Liver (tissue), 9 donors: ENCODE results near the gene NOSIP. TPM values are rescaled to one million over a fixed set of nuclear protein-coding genes. Genes with fewer than 3 reads are reported as not detected.
A peak's percentile ranks its signal among the peaks of the same experiment; 100 is the strongest.

Experiments used
- DNase-seq: peaks from one replicate; pipeline ENCODE4 v3.0.0-alpha.2; 2017; ENCODE audit warnings: low spot score
- H3K27ac ChIP-seq, 2 donors: one replicate each; pipeline ENCODE4 v1.7.0; 2013; ENCODE audit warnings: inconsistent platforms in 2 of 2, low read length in 2 of 2, control low read depth in 1 of 2, low read depth in 1 of 2, mild to moderate bottlenecking in 1 of 2
- H3K27me3 ChIP-seq, 4 donors: one replicate each; pipeline versions ENCODE4 v1.6.1 to v1.7.0; 2013; ENCODE audit warnings: low read length in 3 of 4, inconsistent platforms in 1 of 4, mild to moderate bottlenecking in 1 of 4, moderate library complexity in 1 of 4; ENCODE audit not compliant: control insufficient read depth in 4 of 4, insufficient read depth in 4 of 4
- H3K36me3 ChIP-seq, 4 donors: one replicate each; pipeline versions ENCODE4 v1.6.1 to v1.7.0; 2013; ENCODE audit warnings: low read length in 3 of 4, mild to moderate bottlenecking in 3 of 4, low read depth in 1 of 4, moderate library complexity in 1 of 4; ENCODE audit not compliant: control insufficient read depth in 4 of 4, insufficient read depth in 3 of 4
- H3K4me1 ChIP-seq, 4 donors: one replicate each; pipeline versions ENCODE4 v1.6.1 to v1.7.0; 2013; ENCODE audit warnings: low read length in 3 of 4, mild to moderate bottlenecking in 3 of 4, moderate library complexity in 1 of 4; ENCODE audit not compliant: control insufficient read depth in 4 of 4, insufficient read depth in 4 of 4
- H3K4me3 ChIP-seq, 3 donors: one replicate each; pipeline versions ENCODE4 v1.6.1 to v1.7.0; 2013; ENCODE audit warnings: low read length in 3 of 3, control low read depth in 1 of 3, low read depth in 1 of 3, mild to moderate bottlenecking in 1 of 3
- H3K9ac ChIP-seq, 2 donors: one replicate each; pipeline ENCODE4 v1.7.0; 2013; ENCODE audit warnings: low read length in 2 of 2, mild to moderate bottlenecking in 2 of 2, moderate library complexity in 2 of 2, control low read depth in 1 of 2, low read depth in 1 of 2
- H3K9me3 ChIP-seq, 4 donors: one replicate each; pipeline versions ENCODE4 v1.6.1 to v1.7.0; 2013; ENCODE audit warnings: low read length in 3 of 4; ENCODE audit not compliant: control insufficient read depth in 4 of 4
- EGR1 ChIP-seq, 2 donors: IDR thresholded peaks; 2 replicates each; pipeline ENCODE4 v1.6.1; 2016 to 2018; ENCODE audit warnings: antibody characterized with exemption in 2 of 2, low read depth in 2 of 2
- FOXA1 ChIP-seq: IDR thresholded peaks from 2 replicates; pipeline ENCODE4 v1.6.1; 2016; ENCODE audit warnings: antibody characterized with exemption
- FOXA2 ChIP-seq: IDR thresholded peaks from 2 replicates; pipeline ENCODE4 v1.6.1; 2016; ENCODE audit warnings: antibody characterized with exemption
- GABPA ChIP-seq, 2 donors: IDR thresholded peaks in 1 of 2; conservative IDR thresholded peaks in 1 of 2; 2 replicates each; pipeline ENCODE4 v1.6.1; 2016; ENCODE audit warnings: antibody characterized with exemption in 2 of 2, mild to moderate bottlenecking in 1 of 2, moderate library complexity in 1 of 2
- HNF4A ChIP-seq, 2 donors: conservative IDR thresholded peaks; 2 replicates each; pipeline ENCODE4 v1.6.1; 2016; ENCODE audit warnings: antibody characterized with exemption in 2 of 2, mild to moderate bottlenecking in 2 of 2
- HNF4G ChIP-seq: IDR thresholded peaks from 2 replicates; pipeline ENCODE4 v1.6.1; 2016; ENCODE audit warnings: antibody characterized with exemption
- JUND ChIP-seq, 2 donors: IDR thresholded peaks; 2 replicates each; pipeline ENCODE4 v1.6.1; 2016; ENCODE audit warnings: antibody characterized with exemption in 2 of 2
- RAD21 ChIP-seq, 2 donors: IDR thresholded peaks; 2 replicates each; pipeline ENCODE4 v1.6.1; 2016; ENCODE audit warnings: antibody characterized with exemption in 2 of 2, mild to moderate bottlenecking in 2 of 2
- RXRA ChIP-seq, 2 donors: IDR thresholded peaks; 2 replicates each; pipeline ENCODE4 v1.6.1; 2017 to 2018; ENCODE audit warnings: antibody characterized with exemption in 2 of 2, mild to moderate bottlenecking in 1 of 2
- SP1 ChIP-seq: IDR thresholded peaks from 2 replicates; pipeline ENCODE4 v1.6.1; 2018; ENCODE audit warnings: antibody characterized with exemption, mild to moderate bottlenecking
- TAF1 ChIP-seq: conservative IDR thresholded peaks from 2 replicates; pipeline ENCODE4 v1.6.1; 2016; ENCODE audit warnings: antibody characterized with exemption, mild to moderate bottlenecking
- YY1 ChIP-seq: IDR thresholded peaks from 2 replicates; pipeline ENCODE4 v1.6.1; 2016; ENCODE audit warnings: antibody characterized with exemption, mild to moderate bottlenecking
- WGBS: extraction: QIAGEN DNeasy Blood & Tissue Kit; methylation state at CpG from one replicate; pipeline ENCODE4 v1.1.7; 2013; 5-methylcytosine and 5-hydroxymethylcytosine counted together
- polyA plus RNA-seq, 2 donors: library from polyadenylated mRNA; stranded (reverse) in 1 of 2; unstranded in 1 of 2; fragments of 200-250 nt in 1 of 2; fragments of >200 nt in 1 of 2; fragmentation: Nextera tagmentation in 1 of 2; extraction: Ambion mirVana in 1 of 2; gene quantifications; one replicate each; pipeline versions ENCODE4 v1.2.1 to v1.2.3, GENCODE V29; 2013 to 2015
- total RNA-seq, 2 donors: library from RNA; depleted of rRNA; stranded (reverse); fragments of >200 nt; gene quantifications; one replicate each; pipeline ENCODE4 v1.2.3, GENCODE V29; 2014
- TF ChIP-seq, protein P1 (sequence below): IDR thresholded peaks from 2 replicates; pipeline ENCODE4 v1.6.1; 2016; ENCODE audit warnings: antibody characterized with exemption
- TF ChIP-seq, protein P2 (sequence below): fragments of 150-350 bp; IDR thresholded peaks from 2 replicates; pipeline ENCODE4 v1.5.1; 2017; ENCODE audit warnings: improper control_type of control experiment, low read depth, low read length; ENCODE audit not compliant: missing input control
- TF ChIP-seq, protein P3 (sequence below): IDR thresholded peaks from 2 replicates; pipeline ENCODE4 v1.6.1; 2016; ENCODE audit warnings: antibody characterized with exemption
- TF ChIP-seq, protein P4 (sequence below): IDR thresholded peaks from 2 replicates; pipeline ENCODE4 v1.6.1; 2016; ENCODE audit warnings: antibody characterized with exemption
- TF ChIP-seq, protein P5 (sequence below): IDR thresholded peaks from 2 replicates; pipeline ENCODE4 v1.6.1; 2016; ENCODE audit warnings: antibody characterized with exemption, mild to moderate bottlenecking
- donor health status: healthy.
- donor health status: healthy.
- donor health status: healthy.
- donor health status: healthy.
- donor health status: healthy.

The NOSIP gene
- total and polyA plus RNA-seq, 4 donors, result 19.3 to 45.2 (median 30.5) TPM

DNA sequence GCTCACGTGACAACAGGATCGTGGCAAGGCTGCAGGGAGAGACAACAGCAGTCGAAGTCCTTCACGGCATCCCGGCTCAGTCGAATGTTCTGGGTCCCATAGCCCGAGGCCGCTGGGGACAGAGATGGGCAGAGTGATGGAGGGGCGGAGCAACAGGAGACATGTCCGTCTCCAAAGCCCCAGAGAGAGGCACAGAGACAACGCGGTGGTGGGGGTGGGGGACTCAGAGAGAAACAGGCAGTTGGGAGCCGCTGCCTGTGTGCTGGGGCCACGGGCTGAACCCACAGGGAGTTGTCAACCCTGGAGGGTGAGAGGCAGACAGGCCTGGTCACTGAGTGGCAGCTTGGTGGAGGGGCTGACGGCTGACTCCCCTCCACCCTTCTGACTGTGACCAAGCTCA lies 20.4 kb downstream of the NOSIP start:
- WGBS, result 76% methylated on average over 15 of the region's 15 CpGs
- H3K9ac ChIP-seq, result no peak overlapping the region
- H3K36me3 ChIP-seq, result peaks cover 5 to 36% (median 15%) of the 10 kb centered on the region in 4 donors
- H3K9me3 ChIP-seq, result no peaks in the 10 kb centered on the region
- peaks cover 0 to 10% (median 4%) of the 10 kb centered on the region in 4 donors for H3K4me1 ChIP-seq
- TF ChIP-seq YY1, result no peak
- no peak for TF ChIP-seq EGR1 (IDR thresholded peaks at IDR 0.05; ENCODE audit: low read depth in 2 of 2)
- TF ChIP-seq, protein P1, sequence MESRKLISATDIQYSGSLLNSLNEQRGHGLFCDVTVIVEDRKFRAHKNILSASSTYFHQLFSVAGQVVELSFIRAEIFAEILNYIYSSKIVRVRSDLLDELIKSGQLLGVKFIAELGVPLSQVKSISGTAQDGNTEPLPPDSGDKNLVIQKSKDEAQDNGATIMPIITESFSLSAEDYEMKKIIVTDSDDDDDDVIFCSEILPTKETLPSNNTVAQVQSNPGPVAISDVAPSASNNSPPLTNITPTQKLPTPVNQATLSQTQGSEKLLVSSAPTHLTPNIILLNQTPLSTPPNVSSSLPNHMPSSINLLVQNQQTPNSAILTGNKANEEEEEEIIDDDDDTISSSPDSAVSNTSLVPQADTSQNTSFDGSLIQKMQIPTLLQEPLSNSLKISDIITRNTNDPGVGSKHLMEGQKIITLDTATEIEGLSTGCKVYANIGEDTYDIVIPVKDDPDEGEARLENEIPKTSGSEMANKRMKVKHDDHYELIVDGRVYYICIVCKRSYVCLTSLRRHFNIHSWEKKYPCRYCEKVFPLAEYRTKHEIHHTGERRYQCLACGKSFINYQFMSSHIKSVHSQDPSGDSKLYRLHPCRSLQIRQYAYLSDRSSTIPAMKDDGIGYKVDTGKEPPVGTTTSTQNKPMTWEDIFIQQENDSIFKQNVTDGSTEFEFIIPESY, result no peak
- TF ChIP-seq, protein P2, sequence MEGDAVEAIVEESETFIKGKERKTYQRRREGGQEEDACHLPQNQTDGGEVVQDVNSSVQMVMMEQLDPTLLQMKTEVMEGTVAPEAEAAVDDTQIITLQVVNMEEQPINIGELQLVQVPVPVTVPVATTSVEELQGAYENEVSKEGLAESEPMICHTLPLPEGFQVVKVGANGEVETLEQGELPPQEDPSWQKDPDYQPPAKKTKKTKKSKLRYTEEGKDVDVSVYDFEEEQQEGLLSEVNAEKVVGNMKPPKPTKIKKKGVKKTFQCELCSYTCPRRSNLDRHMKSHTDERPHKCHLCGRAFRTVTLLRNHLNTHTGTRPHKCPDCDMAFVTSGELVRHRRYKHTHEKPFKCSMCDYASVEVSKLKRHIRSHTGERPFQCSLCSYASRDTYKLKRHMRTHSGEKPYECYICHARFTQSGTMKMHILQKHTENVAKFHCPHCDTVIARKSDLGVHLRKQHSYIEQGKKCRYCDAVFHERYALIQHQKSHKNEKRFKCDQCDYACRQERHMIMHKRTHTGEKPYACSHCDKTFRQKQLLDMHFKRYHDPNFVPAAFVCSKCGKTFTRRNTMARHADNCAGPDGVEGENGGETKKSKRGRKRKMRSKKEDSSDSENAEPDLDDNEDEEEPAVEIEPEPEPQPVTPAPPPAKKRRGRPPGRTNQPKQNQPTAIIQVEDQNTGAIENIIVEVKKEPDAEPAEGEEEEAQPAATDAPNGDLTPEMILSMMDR, result no peak
- no peak for TF ChIP-seq SP1
- TF ChIP-seq, protein P3, sequence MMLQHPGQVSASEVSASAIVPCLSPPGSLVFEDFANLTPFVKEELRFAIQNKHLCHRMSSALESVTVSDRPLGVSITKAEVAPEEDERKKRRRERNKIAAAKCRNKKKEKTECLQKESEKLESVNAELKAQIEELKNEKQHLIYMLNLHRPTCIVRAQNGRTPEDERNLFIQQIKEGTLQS, result no peak
- no peak for TF ChIP-seq FOXA2
- TF ChIP-seq RXRA (IDR thresholded peaks at IDR 0.05), result no peak
- TF ChIP-seq JUND (IDR thresholded peaks at IDR 0.05), result no peak
- TF ChIP-seq, protein P4, sequence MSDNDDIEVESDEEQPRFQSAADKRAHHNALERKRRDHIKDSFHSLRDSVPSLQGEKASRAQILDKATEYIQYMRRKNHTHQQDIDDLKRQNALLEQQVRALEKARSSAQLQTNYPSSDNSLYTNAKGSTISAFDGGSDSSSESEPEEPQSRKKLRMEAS, result no peak
- TF ChIP-seq GABPA (IDR thresholded peaks at IDR 0.05 in 1 of 2, conservative IDR thresholded peaks at IDR 0.05 in 1 of 2), result no peak
- no peak for TF ChIP-seq FOXA1
- no peak for TF ChIP-seq HNF4G
- TF ChIP-seq RAD21 (IDR thresholded peaks at IDR 0.05), result no peak
- TF ChIP-seq, protein P5, sequence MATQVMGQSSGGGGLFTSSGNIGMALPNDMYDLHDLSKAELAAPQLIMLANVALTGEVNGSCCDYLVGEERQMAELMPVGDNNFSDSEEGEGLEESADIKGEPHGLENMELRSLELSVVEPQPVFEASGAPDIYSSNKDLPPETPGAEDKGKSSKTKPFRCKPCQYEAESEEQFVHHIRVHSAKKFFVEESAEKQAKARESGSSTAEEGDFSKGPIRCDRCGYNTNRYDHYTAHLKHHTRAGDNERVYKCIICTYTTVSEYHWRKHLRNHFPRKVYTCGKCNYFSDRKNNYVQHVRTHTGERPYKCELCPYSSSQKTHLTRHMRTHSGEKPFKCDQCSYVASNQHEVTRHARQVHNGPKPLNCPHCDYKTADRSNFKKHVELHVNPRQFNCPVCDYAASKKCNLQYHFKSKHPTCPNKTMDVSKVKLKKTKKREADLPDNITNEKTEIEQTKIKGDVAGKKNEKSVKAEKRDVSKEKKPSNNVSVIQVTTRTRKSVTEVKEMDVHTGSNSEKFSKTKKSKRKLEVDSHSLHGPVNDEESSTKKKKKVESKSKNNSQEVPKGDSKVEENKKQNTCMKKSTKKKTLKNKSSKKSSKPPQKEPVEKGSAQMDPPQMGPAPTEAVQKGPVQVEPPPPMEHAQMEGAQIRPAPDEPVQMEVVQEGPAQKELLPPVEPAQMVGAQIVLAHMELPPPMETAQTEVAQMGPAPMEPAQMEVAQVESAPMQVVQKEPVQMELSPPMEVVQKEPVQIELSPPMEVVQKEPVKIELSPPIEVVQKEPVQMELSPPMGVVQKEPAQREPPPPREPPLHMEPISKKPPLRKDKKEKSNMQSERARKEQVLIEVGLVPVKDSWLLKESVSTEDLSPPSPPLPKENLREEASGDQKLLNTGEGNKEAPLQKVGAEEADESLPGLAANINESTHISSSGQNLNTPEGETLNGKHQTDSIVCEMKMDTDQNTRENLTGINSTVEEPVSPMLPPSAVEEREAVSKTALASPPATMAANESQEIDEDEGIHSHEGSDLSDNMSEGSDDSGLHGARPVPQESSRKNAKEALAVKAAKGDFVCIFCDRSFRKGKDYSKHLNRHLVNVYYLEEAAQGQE, result no peak
- no peak for TF ChIP-seq HNF4A (conservative IDR thresholded peaks at IDR 0.05)
- TF ChIP-seq TAF1, result no peak
- DNase-seq, result no peak
- no peaks in the 10 kb centered on the region for H3K27me3 ChIP-seq
- peak overlapping the region in 1 of 2 donors; percentile 11 for H3K27ac ChIP-seq
- H3K4me3 ChIP-seq, result no peak overlapping the region

DNA sequence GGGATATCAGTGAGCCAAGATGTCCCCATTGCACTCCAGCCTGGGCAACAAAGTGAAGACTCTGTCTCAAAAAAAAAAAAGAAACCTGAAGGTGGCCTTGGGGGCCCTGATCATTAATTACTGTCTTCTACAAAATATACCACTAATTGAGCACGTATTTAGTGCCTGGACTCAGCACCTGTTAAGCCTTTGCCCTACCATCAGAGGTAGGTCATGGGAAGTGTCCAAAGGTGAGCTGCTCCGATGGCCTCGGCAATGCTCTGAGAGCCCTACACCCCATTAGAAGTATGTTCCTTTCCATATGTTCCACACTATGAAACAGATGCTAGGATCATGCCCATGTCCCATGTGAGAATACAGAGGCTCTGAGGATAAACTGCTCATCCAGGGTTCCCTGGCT lies 20.9 kb downstream of the NOSIP start:
- no peak for TF ChIP-seq JUND (IDR thresholded peaks at IDR 0.05)
- no peak for TF ChIP-seq HNF4G
- TF ChIP-seq, protein P4, result no peak
- TF ChIP-seq SP1, result no peak
- no peak for TF ChIP-seq FOXA1
- TF ChIP-seq, protein P5, result no peak
- TF ChIP-seq TAF1, result no peak
- no peak for TF ChIP-seq FOXA2
- Histone ChIP-seq H3K9ac (no peak overlapping the region), H3K27me3 (no peaks in the 10 kb centered on the region), H3K9me3 (no peaks in the 10 kb centered on the region), H3K4me1 (peaks cover 0 to 9% (median 4%) of the 10 kb centered on the region in 4 donors), H3K36me3 (peaks cover 5 to 39% (median 16%) of the 10 kb centered on the region in 4 donors), H3K27ac (no peak overlapping the region), H3K4me3 (no peak overlapping the region)
- WGBS, result 83% methylated on average over 3 of the region's 3 CpGs
- no peak for DNase-seq
